HG02798 (cell line): Measurements from ENCODE around the gene PBX3.

Experiments used
- ATAC-seq: cut with Tn5 transposase; IDR thresholded peaks from one replicate; pipeline ENCODE4 v1.9.1; 2021; ENCODE audit warnings: mild to moderate bottlenecking; ENCODE audit not compliant: unreplicated experiment, poor library complexity

The PBX3 gene

DNA sequence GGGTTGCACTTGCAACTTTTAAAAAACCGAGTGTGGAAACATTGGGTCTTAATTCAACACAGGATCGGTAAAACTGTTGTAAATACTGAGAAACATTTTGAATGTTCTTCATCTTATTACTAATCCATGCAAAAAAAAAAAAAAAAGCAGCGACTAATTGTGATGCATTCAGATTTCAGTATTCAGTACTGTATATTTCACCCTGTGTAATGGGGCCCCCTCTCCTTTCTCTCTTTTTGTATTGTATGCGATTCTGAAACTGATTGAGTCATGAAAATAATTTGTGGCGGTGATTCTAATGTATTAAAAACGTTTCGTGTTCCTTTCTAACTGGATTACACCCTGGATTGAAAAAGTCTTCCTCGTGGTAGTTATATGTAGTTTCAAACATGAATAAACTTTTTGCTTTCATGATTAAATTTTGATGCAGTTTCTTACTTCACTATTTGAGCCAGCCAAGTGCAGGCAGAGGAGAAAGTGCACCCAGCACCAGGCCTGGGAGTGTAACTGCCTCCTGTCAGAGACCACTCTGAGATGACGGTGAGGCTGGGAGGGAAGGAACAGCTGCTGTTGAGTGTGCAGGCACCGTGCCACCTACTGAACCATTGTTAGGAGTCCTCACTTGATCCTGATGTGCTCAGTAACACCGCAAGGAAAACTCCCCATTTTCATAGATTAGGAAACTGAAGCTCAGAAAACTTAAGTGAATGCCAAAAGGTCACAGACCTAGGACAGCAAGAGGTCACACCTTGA is 220.0 kb downstream of the PBX3 start:
- no peak for ATAC-seq

DNA sequence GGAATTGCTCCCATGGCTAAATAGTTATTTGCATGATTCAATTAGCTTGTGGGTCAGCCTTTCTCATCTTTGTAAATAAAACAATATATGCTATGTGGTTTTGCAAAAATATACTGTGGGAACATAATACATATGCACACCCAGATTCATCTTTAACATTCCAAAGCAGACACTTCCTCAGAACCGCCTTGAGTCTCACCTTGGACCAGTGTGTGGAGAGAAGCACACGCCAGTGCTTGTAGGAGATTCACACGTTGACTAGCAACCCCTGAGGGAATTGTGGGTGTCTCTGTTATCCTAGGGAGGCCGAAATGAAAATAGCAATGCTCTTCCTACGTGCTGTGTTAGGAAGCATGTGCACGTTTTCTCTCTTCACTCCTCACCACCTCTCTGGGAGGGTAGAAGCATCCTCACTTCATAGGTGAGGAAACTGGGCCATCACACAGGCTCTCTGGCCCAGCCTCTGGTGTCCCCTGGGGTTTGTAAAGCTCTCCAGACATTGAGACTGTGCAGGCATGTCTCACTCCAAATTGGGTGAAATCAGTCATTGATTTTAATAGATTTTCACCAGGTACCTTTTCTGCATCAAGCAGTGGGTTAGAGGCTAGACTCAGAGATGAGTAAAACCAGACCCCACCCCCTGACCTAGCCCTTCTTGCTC is 221.7 kb downstream of the PBX3 start:
- no peak for ATAC-seq

- no peak for ATAC-seq
Observed at GRCh38 chr9:125969462-125969861, 222.3 kb downstream of the PBX3 start.

DNA sequence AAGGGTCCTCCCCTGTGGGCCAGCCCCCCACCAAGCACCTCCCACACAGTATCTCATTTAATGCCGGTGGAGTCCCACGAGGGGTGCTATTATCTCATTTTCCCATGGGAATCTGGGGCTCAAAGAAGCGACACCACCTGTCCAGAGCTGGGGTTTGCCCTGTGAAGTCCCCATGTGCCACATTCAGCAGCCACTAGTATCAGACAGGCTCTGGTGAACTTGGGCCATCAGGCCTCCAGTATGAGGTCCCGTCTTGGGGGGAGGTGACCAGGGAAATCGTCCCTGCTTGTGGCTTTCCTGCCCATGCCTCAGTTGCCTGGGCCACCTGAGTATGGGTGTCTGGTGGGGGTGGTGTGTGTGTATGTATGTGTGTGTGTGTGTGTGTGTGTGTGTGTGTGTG is 222.7 kb downstream of the PBX3 start:
- ATAC-seq: no peak

- no peak for ATAC-seq
Observed at GRCh38 chr9:125970340-125970739, 223.2 kb downstream of the PBX3 start.

GRCh38 chr9:125971050-125971449 is 223.9 kb downstream of the PBX3 start:
- no peak for ATAC-seq

DNA sequence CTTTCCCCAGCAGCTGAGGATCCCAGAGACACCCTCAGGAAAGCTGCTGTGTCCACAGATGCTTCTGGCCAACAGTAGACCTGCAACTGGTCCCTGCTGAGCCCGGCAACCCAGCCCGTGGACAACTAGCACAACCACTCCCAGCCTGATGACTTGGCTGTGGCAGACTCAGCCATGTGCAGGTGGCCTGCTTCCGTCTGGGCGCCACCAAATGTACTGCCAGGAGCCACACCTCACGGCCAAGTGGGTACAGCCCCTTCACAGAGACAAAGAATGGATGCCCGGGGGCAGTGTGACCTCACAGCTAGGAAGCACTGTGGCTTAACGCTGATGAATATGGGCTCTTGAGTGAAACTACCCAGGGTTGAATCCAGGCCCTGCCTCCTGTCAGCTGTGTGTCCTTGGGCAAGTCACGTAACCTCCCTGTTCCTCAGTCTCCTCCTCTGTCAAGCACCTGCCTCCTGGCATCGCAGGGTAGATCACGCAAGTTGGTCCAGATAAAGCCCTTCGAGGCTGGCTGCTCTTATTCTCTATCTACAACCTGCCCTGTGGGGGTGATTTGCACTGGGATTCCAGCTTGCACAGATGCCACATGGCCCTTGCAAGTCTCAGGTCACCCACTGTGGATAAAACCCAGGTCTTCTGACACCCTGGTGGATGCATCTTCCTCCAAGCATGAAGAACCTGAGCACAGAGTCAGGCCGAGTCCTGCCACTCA is 225.0 kb downstream of the PBX3 start:
- ATAC-seq: no peak

DNA sequence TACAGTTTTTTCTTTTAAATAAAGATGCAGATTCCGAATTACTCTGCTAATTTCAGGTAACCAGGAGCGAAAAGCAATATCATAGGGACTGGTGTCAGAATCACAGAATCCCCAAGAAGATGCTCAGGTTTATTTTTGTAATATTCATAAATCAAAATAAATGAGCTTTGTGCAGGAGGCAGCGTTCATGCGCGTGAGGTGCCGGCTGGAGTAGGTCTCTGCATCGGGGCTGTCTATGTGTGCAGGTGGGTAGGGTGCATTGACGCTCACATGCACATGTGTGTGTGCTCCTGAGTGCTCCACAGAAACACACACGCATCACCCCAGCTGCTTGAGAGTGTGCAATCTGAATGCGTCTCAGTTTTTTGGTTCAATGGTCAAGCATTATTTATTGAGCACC is 226.4 kb downstream of the PBX3 start:
- ATAC-seq: no peak

DNA sequence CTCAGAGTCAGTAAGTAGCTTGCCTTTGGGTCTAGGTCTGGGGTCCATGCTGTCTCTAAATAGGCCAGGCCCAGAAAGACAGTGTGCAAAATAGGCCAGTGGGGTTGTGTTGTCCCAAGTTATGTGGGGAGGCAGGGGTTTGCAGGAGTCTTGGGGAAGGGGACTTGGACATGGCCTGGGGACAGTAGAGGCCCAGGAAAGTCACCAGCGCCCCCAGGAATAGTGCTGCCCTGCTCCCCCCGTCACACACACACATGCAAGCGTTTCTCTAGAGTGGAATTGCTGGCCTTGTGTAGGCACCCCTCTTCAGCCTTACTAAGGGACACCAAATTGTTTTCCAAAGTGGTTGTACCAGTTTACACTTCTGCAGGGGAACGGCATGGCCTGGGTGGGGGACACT is 227.5 kb downstream of the PBX3 start:
- no peak for ATAC-seq

DNA sequence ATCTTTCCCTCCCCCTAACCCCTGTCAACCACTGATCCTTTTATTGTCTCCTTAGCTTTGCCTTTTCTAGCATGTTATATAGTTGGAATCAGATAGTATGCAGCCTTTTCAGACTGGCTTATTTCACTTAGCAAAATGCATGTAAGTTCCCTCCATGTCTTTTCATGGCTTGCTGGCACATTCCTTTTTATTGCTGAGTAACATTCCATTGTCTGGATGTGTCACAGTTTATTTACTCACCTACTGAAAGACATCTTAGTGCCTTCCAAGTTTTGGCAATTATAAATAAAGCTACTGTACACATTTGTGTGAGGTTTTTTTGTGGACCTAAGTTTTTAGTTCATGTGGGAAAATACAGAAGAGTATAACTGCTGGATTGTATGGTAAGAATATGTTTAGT is 230.1 kb downstream of the PBX3 start:
- ATAC-seq: no peak

GRCh38 chr9:125979383-125979782 is 232.2 kb downstream of the PBX3 start:
- no peak for ATAC-seq

GRCh38 chr9:125982798-125983406 is 235.7 kb downstream of the PBX3 start:
- ATAC-seq: no peak

GRCh38 chr9:125983681-125984080 is 236.5 kb downstream of the PBX3 start:
- ATAC-seq: no peak

- no peak for ATAC-seq
Observed at GRCh38 chr9:125984461-125984860, 237.3 kb downstream of the PBX3 start.

DNA sequence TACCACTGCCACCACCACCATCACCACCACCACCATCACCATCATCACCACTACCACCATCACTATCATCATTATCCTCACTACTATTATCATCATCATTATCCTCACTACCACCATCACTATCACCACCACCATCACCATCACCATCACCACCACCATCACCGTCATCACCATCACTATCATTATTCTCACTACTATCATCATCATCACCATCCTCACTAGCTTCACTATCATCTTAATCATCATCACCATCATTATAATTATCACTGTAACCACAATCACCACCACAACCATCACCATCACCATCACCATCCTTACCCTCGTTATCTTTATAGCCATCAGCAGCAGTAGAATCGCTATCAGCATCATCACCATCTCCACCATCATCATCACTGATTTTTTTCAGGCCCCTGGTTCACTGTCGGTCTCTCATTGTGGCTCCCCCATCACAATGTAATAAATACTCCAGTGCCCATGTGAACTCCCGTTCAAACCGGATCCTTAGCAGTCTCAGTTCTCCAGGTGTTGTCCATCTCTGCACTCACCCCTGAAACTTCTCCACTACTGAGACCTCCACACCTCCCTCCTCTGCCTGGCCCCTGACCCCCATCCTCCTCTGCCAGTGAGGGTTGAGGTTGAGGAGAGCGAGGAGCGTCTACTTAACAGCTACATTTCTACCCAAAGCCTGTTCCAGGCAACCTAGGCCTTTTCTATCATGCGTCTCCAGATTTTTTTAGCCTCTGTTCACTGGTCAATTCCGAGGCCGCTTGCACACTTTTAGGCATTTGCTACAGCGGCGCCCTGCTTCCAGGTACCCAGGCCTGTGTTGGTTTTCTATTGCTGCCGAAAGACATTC is 238.2 kb downstream of the PBX3 start:
- ATAC-seq: no peak

DNA sequence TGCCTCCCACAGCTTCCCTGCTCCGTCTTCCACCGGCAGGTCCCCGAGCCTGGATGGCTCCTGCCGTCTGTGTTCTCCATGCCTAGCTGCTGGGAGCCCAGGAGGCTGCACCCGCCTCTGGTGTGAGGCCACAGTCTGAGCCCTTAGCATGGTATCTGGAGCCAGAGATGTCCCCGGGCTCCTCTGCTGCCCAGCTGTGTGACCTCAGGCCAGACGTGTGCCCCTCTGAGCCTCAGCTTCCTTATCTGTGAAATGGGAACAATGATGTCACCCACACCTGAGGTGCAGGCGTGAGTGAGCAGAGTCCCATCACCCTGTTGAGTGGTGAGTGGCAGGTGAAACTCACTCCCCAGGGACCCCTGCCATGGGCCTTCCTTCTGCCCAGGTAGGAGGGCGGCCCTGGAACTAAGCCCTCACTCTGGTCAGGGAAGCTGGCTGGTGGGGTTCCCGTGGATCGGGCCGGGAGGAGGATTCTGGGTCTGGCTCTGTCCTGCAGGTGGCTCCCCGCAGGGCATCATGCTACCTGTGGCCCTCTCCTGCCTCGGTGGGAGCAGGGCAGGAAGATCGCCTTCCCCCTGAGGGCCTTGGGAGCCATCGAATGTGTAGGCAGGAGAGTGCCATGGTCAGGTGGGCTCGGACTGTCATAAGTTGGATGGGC is 239.0 kb downstream of the PBX3 start:
- no peak for ATAC-seq

GRCh38 chr9:125986966-125987365 is 239.8 kb downstream of the PBX3 start:
- ATAC-seq: no peak

DNA sequence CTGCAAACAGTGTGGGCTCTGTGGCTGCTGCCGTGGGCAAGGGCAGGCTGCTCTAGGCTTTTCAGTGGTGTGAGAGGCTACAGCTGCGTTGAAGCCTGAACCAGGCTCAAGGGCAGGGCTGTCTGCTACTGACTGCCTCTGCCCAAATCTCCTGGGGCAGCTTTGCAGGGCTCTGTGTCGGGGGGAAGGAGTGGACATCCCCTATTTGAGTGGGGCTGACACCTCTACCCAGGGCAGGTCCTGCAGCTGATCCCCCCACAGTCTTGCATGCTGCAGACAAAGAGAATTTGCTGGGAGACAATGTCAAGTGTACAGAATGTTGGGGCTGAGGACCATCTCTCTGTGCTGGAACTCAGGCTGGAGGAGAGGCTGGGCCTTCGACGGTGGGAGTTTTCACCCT is 240.2 kb downstream of the PBX3 start:
- ATAC-seq: no peak

DNA sequence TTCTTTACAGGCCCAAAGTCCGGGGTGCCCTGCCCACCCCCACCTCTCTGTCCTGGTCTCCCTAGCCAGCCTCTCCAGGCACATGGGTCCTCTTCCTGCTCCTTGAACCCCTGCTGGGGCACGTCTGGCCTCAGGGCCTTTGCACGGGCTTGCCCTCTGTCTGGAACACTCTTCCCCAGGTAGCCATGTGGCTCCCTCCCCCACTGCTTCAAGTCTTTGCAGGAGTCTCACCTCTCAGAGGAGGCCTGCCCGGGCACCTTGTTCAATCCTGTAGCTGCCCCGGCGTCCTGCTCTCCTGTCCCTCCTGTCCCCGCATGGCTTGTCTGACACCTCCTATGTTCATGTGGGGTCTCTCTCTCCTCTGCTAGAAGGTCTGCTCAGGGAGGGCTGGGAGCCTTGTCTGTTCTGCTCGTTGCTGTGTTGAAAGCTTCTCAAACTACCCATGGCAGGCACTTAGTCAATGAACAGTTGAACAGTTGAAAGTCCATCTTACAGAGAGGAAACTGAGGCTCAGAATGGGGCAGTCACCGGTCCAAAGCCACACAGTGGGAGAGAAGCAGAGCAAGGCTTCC is 241.4 kb downstream of the PBX3 start:
- ATAC-seq: no peak
